CD4-positive, alpha-beta T cell (primary cell): ENCODE measurements around the gene SCNN1G. TPM values are rescaled to one million over a fixed set of nuclear protein-coding genes. Genes with fewer than 3 reads are reported as not detected.

Source experiments
- ATAC-seq: fragments of 200-7000 bp; cut with Tn5 transposase; one replicate; pipeline ENCODE4 v1.10.0; 2022; ENCODE audit warnings: mild to moderate bottlenecking; ENCODE audit not compliant: poor library complexity
- CTCF ChIA-PET: fragments of 350-600 bp; sonication (Branson Sonifier 250); formaldehyde crosslinking; loops from one replicate; lab custom pipeline; 2021; ENCODE audit warnings: antibody characterized with exemption, inconsistent platforms; lab: Charles Lee
- POLR2A ChIA-PET: fragments of 350-600 bp; sonication (Branson Sonifier 250); formaldehyde crosslinking; loops from one replicate; lab custom pipeline; 2021; ENCODE audit warnings: antibody characterized with exemption, inconsistent platforms; lab: Charles Lee
- DNase-seq, 14 experiments: peaks; one replicate each; pipeline ENCODE4 v3.0.0-alpha.2; 2013 to 2020; ENCODE audit warnings: mixed read lengths in 2 of 14
- H3K27ac ChIP-seq, 2 donors: one replicate each; pipeline versions ENCODE4 v1.5.1 to v1.7.0; 2013; ENCODE audit warnings: low read length in 2 of 2, low read depth in 1 of 2, mild to moderate bottlenecking in 1 of 2
- H3K27me3 ChIP-seq, 2 experiments: 1 replicate in 1 of 2; 2 replicates in 1 of 2; pipeline versions ENCODE4 v1.6.1 to v1.7.0; 2013; ENCODE audit warnings: low read length in 2 of 2, control low read depth in 1 of 2, mild to moderate bottlenecking in 1 of 2, moderate library complexity in 1 of 2; ENCODE audit not compliant: insufficient read depth in 2 of 2, control insufficient read depth in 1 of 2
- H3K36me3 ChIP-seq: one replicate; pipeline ENCODE4 v1.6.1; 2013; ENCODE audit warnings: low read length, control low read depth; ENCODE audit not compliant: insufficient read depth
- H3K4me1 ChIP-seq: one replicate; pipeline ENCODE4 v1.6.1; 2013; ENCODE audit warnings: low read length, control low read depth; ENCODE audit not compliant: insufficient read depth
- H3K4me3 ChIP-seq: one replicate; pipeline ENCODE4 v1.5.1; 2013; ENCODE audit warnings: mild to moderate bottlenecking, low read length, moderate library complexity
- H3K9me3 ChIP-seq, 2 experiments: 1 replicate in 1 of 2; 2 replicates in 1 of 2; pipeline versions ENCODE4 v1.6.1 to v1.7.0; 2013; ENCODE audit warnings: low read length in 2 of 2, mild to moderate bottlenecking in 2 of 2, control low read depth in 1 of 2, moderate library complexity in 1 of 2; ENCODE audit not compliant: control insufficient read depth in 1 of 2, insufficient read depth in 1 of 2
- H3K27ac Mint-ChIP-seq: one replicate; pipeline ENCODE4 v1.8.0; 2020; ENCODE audit warnings: mixed read lengths
- H3K27me3 Mint-ChIP-seq: one replicate; pipeline ENCODE4 v1.8.0; 2021; ENCODE audit warnings: mixed read lengths
- H3K36me3 Mint-ChIP-seq: one replicate; pipeline ENCODE4 v1.8.0; 2021; ENCODE audit warnings: low read depth, mixed read lengths
- H3K4me1 Mint-ChIP-seq: one replicate; pipeline ENCODE4 v1.8.0; 2021; ENCODE audit warnings: low read depth, mixed read lengths
- H3K4me3 Mint-ChIP-seq: one replicate; pipeline ENCODE4 v1.8.0; 2020; ENCODE audit warnings: mild to moderate bottlenecking, mixed read lengths
- H3K9me3 Mint-ChIP-seq: one replicate; pipeline ENCODE4 v1.8.0; 2020; ENCODE audit warnings: mixed read lengths
- intact Hi-C, 2 experiments: fragments of 100-400 bp; cut with DNase I in 1 of 2; cut with micrococcal nuclease in 1 of 2; formaldehyde crosslinking; loops; one replicate each; pipeline versions ENCODE4 v1.15.1 to v1.9.0; 2023 to 2025; cut with DNase I, micrococcal nuclease
- polyA plus RNA-seq, 2 donors: library from polyadenylated mRNA; unstranded; fragments of 120-200 nt; gene quantifications; one replicate each; pipeline ENCODE4 v1.2.1, GENCODE V29; 2013
- total RNA-seq, 174 experiments: library from RNA in 2 of 174; stranded (reverse) in 2 of 174; gene quantifications; one replicate each; pipeline ENCODE4 v1.2.3 and lab custom pipeline; 2021 to 2026
- TF ChIP-seq, protein P1 (sequence below): fragments of 200-600 bp; IDR thresholded peaks from one replicate; pipeline ENCODE4 v1.8.0; 2022; ENCODE audit warnings: antibody characterized with exemption, mild to moderate bottlenecking

The SCNN1G gene, protein sequence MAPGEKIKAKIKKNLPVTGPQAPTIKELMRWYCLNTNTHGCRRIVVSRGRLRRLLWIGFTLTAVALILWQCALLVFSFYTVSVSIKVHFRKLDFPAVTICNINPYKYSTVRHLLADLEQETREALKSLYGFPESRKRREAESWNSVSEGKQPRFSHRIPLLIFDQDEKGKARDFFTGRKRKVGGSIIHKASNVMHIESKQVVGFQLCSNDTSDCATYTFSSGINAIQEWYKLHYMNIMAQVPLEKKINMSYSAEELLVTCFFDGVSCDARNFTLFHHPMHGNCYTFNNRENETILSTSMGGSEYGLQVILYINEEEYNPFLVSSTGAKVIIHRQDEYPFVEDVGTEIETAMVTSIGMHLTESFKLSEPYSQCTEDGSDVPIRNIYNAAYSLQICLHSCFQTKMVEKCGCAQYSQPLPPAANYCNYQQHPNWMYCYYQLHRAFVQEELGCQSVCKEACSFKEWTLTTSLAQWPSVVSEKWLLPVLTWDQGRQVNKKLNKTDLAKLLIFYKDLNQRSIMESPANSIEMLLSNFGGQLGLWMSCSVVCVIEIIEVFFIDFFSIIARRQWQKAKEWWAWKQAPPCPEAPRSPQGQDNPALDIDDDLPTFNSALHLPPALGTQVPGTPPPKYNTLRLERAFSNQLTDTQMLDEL
- total RNA-seq (not detected), total RNA-seq (lab: John Stamatoyannopoulos, UW) (0 to 0.13 (median 0) reads per million in 172 experiments)
- not detected for polyA plus RNA-seq (2013, experiment 1 of 2)
- not detected for polyA plus RNA-seq (2013, experiment 2 of 2)

DNA sequence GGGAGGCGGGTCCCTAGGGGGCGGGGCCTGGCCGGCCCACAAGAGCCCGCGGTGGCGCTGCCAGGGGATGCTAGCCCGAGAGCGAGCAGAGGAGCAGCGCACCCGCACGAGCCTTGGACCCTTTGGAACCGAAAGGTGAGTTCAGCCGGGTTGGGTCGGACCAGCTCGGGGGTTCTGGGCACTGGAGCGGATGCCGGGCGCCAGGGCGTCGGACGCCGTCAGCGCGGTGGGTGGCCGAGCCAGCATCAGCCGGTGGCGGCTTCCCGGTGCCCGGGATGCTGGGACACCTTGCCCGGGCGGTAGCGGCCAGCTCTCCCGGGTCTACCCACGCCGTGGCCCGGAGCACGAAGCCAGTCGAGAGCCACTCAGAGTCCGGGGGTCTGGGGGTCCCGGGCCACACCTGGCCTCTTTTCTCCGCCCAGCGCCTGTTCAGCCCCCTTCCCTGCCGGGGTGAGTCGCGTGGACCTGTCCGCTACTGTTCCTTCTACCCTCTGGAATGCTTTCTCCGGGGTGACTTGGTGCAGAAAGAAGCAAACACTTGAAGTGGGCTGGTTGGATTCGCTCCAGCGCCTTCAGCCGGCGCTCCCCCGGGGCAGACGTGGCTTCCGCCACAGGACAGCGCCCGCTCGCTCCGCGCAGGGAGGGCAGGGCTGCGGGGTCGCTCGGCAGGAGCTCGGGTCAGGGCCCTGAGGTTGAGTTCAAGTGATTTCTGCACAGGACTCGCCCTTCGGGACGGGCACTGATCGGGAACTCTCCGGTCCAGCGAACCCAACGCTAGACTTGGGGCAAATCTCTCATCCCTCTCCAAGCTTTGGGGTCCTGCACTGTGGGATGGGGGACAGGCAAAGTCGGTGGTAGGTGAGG is at the start of gene SCNN1G:
TSS of gene SCNN1G (plus strand) at position 67 of the 864 bp plus-strand sequence. CDS start 3,527 bp downstream, outside the sequence.
- H3K4me3 Mint-ChIP-seq: no peak within 1 kb of the TSS
- Histone ChIP-seq H3K4me1 (peaks cover 11% of the 10 kb centered on the region), H3K9me3 (peaks cover 0 to 9% of the 10 kb centered on the region in 2 experiments), H3K27me3 (peaks cover 53 to 75% of the 10 kb centered on the region in 2 experiments), H3K36me3 (no peaks in the 10 kb centered on the region), H3K4me3 (no peak within 1 kb of the TSS), H3K27ac (no peak within 1 kb of the TSS)
- H3K27me3 Mint-ChIP-seq: peaks cover 83% of the 10 kb centered on the region
- H3K27ac Mint-ChIP-seq: no peak within 1 kb of the TSS
- no peaks in the 10 kb centered on the region for H3K36me3 Mint-ChIP-seq
- POLR2A ChIA-PET: no interaction called here
- intact Hi-C loops: loop anchor here in 1 of 2 experiments (2.0 kb wide), 1 partner anchor 250 kb away; no protein-coding TSS in a partner anchor
- CTCF ChIA-PET: interaction anchor here (2.0 kb wide), 2 partner anchors 8 to 253 kb away, joined by 6 to 7 read pairs; no protein-coding TSS in a partner anchor
- TF ChIP-seq, protein P1, sequence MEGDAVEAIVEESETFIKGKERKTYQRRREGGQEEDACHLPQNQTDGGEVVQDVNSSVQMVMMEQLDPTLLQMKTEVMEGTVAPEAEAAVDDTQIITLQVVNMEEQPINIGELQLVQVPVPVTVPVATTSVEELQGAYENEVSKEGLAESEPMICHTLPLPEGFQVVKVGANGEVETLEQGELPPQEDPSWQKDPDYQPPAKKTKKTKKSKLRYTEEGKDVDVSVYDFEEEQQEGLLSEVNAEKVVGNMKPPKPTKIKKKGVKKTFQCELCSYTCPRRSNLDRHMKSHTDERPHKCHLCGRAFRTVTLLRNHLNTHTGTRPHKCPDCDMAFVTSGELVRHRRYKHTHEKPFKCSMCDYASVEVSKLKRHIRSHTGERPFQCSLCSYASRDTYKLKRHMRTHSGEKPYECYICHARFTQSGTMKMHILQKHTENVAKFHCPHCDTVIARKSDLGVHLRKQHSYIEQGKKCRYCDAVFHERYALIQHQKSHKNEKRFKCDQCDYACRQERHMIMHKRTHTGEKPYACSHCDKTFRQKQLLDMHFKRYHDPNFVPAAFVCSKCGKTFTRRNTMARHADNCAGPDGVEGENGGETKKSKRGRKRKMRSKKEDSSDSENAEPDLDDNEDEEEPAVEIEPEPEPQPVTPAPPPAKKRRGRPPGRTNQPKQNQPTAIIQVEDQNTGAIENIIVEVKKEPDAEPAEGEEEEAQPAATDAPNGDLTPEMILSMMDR: peak; percentile 41
- peaks cover 5% of the 10 kb centered on the region for H3K4me1 Mint-ChIP-seq
- H3K9me3 Mint-ChIP-seq: no peaks in the 10 kb centered on the region
- DNase-seq (peak in 1 of 14 experiments; percentile 13), ATAC-seq (no peak)

DNA sequence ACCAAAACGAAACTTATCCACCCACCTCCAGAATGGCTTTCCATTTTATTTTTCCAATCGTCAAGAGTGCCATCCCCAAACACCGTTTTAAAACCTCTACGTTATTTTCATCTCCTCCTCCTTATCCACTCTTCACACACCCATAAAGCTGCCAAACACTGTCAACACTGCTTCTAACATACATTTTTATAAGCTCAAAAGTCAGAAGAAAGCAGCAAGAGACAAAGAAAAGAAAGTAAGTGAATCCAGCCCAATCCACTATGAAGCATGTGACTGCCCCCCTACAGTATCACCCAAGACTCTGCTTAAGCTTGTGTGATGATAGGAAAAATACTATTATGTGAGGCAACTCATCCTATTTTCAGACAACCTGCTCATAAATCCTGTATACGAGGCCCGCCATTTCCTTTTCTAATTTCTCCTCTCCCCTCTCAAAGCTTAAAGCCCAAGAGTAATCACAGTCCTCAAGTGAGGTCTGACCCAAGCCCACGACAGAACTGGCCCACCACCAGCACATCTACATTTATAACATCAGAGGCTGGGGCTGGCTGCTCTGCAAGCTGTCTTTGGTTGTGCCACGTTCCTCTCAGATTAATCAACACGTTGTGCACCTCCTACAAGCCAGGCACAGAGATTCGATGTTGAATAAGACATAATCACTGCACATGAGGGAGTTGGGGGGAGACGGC is 49.6 kb upstream of the SCNN1G start:
- H3K4me1 ChIP-seq: no peaks in the 10 kb centered on the region
- peaks cover 0 to 8% of the 10 kb centered on the region in 2 experiments for H3K9me3 ChIP-seq
- no peak overlapping the region for H3K4me3 Mint-ChIP-seq
- TF ChIP-seq, protein P1: no peak
- H3K27me3 Mint-ChIP-seq: no peaks in the 10 kb centered on the region
- H3K36me3 ChIP-seq: no peaks in the 10 kb centered on the region
- H3K9me3 Mint-ChIP-seq: peaks cover 4% of the 10 kb centered on the region
- POLR2A ChIA-PET: no interaction called here
- H3K4me1 Mint-ChIP-seq: peaks cover 6% of the 10 kb centered on the region
- CTCF ChIA-PET: interaction anchor here (1.9 kb wide), 1 partner anchor 10 kb away, joined by 4 read pairs; no protein-coding TSS in a partner anchor
- no peaks in the 10 kb centered on the region for H3K36me3 Mint-ChIP-seq
- no peaks in the 10 kb centered on the region for H3K27me3 ChIP-seq
- H3K27ac Mint-ChIP-seq: no peak overlapping the region
- ATAC-seq (no peak), DNase-seq (no peak)
- intact Hi-C loops: no loop called here
- no peak overlapping the region for H3K4me3 ChIP-seq
- no peak overlapping the region for H3K27ac ChIP-seq
